Thyroid gland (tissue), 4 donors: Measurements from ENCODE around the gene APOLD1. TPM values are rescaled to one million over a fixed set of nuclear protein-coding genes. Genes with fewer than 3 reads are reported as not detected.
"Not testable (repeated sequence)": the region's sequence is repeated elsewhere in the genome, so short reads cannot be mapped to it uniquely, and the experiment has no call there.

Experiments
- DNase-seq, 2 donors: peaks; one replicate each; pipeline ENCODE4 v3.0.0-alpha.2; 2019
- H3K27ac ChIP-seq, 3 donors: fragments of 200-600 bp; sonication (generic); 1 replicate in 2 of 3; 2 replicates in 1 of 3; pipeline ENCODE4 v1.5.1; 2016 to 2019; ENCODE audit warnings: mild to moderate bottlenecking in 1 of 3, moderate library complexity in 1 of 3
- H3K27me3 ChIP-seq: fragments of 200-600 bp; sonication (generic); one replicate; pipeline ENCODE4 v1.5.1; 2019
- H3K36me3 ChIP-seq, 2 donors: fragments of 200-600 bp; sonication (generic); one replicate each; pipeline ENCODE4 v1.5.1; 2016 to 2019
- H3K4me1 ChIP-seq, 2 donors: fragments of 200-600 bp; sonication (generic); one replicate each; pipeline ENCODE4 v1.5.1; 2017 to 2019
- H3K4me3 ChIP-seq, 3 donors: fragments of 200-600 bp; sonication (generic); replicated peaks in 1 of 3; 1 replicate in 2 of 3; 2 replicates in 1 of 3; pipeline ENCODE4 v1.5.1; 2016; ENCODE audit warnings: mild to moderate bottlenecking in 1 of 3
- H3K9me3 ChIP-seq: fragments of 200-600 bp; sonication (generic); one replicate; pipeline ENCODE4 v1.5.1; 2017
- POLR2A ChIP-seq, 2 donors: fragments of 450-650 bp; IDR thresholded peaks; one replicate each; pipeline ENCODE4 v1.6.1; 2017; ENCODE audit warnings: antibody characterized with exemption in 2 of 2, mild to moderate bottlenecking in 2 of 2, moderate library complexity in 1 of 2
- WGBS, 2 donors: methylation state at CpG; one replicate each; pipeline ENCODE4 v1.1.5; 2017; 5-methylcytosine and 5-hydroxymethylcytosine counted together
- intact Hi-C: fragments of 100-400 bp; cut with DNase I; formaldehyde crosslinking; loops from one replicate; pipeline ENCODE4 v1.15.1; 2023
- total RNA-seq, 4 donors: library from RNA; depleted of rRNA; stranded (reverse); fragments of >200 nt; gene quantifications; one replicate each; pipeline ENCODE4 v1.2.3, GENCODE V29; 2016
- TF ChIP-seq, protein P1 (sequence below), 6 experiments: fragments of 200-600 bp in 3 of 6; fragments of 450-650 bp in 3 of 6; sonication (generic) in 3 of 6; IDR thresholded peaks; one replicate each; pipeline ENCODE4 v1.5.1; 2016 to 2019; ENCODE audit warnings: antibody characterized with exemption in 6 of 6, mild to moderate bottlenecking in 2 of 6, inconsistent platforms in 1 of 6, moderate library complexity in 1 of 6

APOLD1 gene
- total RNA-seq, 4 donors from 2014 or later, result 34.1 to 72.7 (median 49.5) TPM

DNA sequence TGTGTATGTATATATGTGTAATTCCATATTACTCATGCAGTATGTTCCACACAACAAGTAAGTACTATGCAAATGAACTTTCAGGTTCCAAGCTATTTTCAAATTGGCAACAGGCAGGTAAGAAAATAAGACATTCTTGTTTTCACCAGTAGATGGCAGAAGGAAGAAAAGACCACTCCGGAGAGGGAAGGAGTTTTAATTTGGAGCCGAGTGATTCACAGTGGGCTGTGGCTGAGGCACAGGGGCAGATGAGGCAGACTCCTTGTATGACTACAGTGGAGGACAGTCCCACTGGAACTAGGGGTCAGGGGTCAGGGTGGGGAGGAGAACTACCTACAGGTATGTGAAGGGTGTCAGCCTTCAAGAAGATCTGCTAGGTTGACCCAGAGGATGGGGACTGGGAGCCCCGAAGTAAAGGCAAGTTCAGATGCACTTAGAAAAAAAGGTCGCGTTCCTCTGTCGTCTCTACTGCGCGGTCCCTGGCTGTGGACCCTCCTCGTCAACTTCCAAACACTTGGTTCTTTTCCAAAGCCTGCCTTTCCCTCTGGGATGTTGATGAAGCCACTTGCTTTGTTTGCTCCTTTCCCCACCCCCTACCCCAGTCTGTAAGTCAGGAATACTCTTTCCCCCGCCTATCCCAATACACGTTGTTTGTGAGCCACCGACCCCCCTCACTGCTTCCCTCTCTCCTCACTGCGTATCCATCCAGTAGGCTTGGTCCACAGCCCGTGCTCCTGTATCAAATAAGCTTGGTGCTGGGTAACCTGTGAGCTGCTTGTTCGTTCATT is 51.8 kb downstream of the APOLD1 start:
- 45 to 51% methylated on average over 15 of the region's 15 CpGs for WGBS, 2 donors
- intact Hi-C loops, result loop anchor here (5.0 kb wide), 1 partner anchor 55 kb away; the partner anchor contains the start of gene GPRC5A
- Histone ChIP-seq H3K4me1 (peaks cover 35 to 52% of the 10 kb centered on the region in 2 donors), H3K4me3 (no peak overlapping the region), H3K36me3 (peaks cover 0 to 3% of the 10 kb centered on the region in 2 donors), H3K9me3 (no peaks in the 10 kb centered on the region), H3K27ac (peak overlapping the region; percentile 95 to 97 (median 97)), H3K27me3 (no peaks in the 10 kb centered on the region)
- DNase-seq, result peak; percentile 46 to 51
- TF ChIP-seq, protein P1, sequence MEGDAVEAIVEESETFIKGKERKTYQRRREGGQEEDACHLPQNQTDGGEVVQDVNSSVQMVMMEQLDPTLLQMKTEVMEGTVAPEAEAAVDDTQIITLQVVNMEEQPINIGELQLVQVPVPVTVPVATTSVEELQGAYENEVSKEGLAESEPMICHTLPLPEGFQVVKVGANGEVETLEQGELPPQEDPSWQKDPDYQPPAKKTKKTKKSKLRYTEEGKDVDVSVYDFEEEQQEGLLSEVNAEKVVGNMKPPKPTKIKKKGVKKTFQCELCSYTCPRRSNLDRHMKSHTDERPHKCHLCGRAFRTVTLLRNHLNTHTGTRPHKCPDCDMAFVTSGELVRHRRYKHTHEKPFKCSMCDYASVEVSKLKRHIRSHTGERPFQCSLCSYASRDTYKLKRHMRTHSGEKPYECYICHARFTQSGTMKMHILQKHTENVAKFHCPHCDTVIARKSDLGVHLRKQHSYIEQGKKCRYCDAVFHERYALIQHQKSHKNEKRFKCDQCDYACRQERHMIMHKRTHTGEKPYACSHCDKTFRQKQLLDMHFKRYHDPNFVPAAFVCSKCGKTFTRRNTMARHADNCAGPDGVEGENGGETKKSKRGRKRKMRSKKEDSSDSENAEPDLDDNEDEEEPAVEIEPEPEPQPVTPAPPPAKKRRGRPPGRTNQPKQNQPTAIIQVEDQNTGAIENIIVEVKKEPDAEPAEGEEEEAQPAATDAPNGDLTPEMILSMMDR (IDR thresholded peaks at IDR 0.05), result peak in 5 of 6 experiments; percentile 23 to 83 (median 66)
- peak in 1 of 2 donors; percentile 30 for TF ChIP-seq POLR2A (IDR thresholded peaks at IDR 0.05)

DNA sequence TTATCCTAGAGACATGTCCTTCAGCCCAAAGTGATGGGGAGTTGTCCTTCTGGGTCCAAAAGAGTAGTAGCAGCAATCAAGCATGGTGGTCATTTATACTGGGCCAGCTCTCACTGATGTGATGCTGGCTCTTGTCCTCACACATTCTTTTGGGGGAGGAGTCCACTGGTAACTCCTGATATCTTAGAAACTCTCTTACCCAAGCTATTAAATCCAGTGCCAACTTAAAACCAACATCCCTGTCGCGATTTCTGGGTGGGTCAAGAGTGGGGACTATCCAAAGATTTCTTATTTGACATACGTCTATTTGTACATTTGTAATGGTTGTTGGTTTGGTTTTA is 52.3 kb downstream of the APOLD1 start:
- no peaks in the 10 kb centered on the region for H3K27me3 ChIP-seq
- DNase-seq, result peak in 1 of 2 donors; percentile 17
- H3K36me3 ChIP-seq, result peaks cover 0 to 3% of the 10 kb centered on the region in 2 donors
- TF ChIP-seq, protein P1 (IDR thresholded peaks at IDR 0.05), result no peak
- no peak for TF ChIP-seq POLR2A (IDR thresholded peaks at IDR 0.05)
- 82 to 85% methylated on average over 3 of the region's 3 CpGs for WGBS, 2 donors
- peak overlapping the region in 2 of 3 donors; percentile 95 to 97 for H3K27ac ChIP-seq
- H3K4me1 ChIP-seq, result peaks cover 35 to 52% of the 10 kb centered on the region in 2 donors
- no peaks in the 10 kb centered on the region for H3K9me3 ChIP-seq
- intact Hi-C loops, result loop anchor here (5.0 kb wide), 1 partner anchor 55 kb away; the partner anchor contains the start of gene GPRC5A
- no peak overlapping the region for H3K4me3 ChIP-seq

DNA sequence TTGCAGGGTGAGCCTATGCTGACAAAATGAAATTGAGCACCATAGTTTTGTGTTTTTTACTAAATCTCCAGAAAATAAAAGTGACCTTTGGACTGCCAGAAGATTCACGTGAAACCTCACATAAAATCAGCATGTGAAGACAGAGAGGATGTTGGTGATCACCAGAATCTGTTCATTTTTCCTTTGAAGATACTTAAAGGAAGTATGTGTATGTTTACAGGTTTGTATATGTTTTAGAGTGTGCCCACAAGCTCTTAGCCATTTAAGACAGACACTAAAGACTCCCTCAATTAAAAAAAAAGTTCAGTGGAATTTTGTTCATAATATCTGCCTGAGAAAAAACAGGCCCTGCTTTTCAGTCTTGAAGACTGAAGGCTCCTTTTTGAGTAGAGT is 53.5 kb downstream of the APOLD1 start:
- Histone ChIP-seq H3K9me3 (no peaks in the 10 kb centered on the region), H3K36me3 (no peaks in the 10 kb centered on the region), H3K4me3 (no peak overlapping the region), H3K27me3 (no peaks in the 10 kb centered on the region), H3K4me1 (peaks cover 29 to 41% of the 10 kb centered on the region in 2 donors), H3K27ac (no peak overlapping the region)
- no peak for TF ChIP-seq POLR2A (IDR thresholded peaks at IDR 0.05)
- TF ChIP-seq, protein P1 (IDR thresholded peaks at IDR 0.05), result no peak
- DNase-seq, result no peak
- intact Hi-C loops, result loop anchor here (5.0 kb wide), 1 partner anchor 53 kb away; the partner anchor contains the start of gene GPRC5A
- WGBS, 2 donors, result 92 to 93% methylated on average over 1 of the region's 1 CpG

DNA sequence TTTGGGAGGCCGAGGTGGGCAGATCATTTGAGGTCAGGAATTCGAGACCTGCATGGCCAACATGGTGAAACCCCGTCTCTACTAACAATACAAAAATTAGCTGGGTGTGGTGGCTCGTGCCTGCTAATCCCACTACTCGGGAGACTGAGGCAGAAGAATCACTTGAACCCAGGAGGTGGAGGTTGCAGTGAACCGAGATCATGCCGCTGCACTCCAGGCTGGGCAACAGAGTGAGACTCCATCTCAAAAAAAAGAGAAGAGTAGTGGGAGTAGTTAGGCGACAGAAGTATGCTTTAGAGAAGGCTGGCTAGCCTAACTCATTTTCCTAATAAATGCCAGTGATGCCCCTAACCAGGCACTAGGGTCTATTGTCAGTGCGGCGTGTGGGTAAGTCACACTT is 54.0 kb downstream of the APOLD1 start:
- Histone ChIP-seq H3K27ac (peak overlapping the region in 1 of 3 donors; percentile 39), H3K4me1 (peaks cover 24 to 37% of the 10 kb centered on the region in 2 donors)
- H3K4me3 ChIP-seq, DNase-seq, H3K27me3 ChIP-seq, H3K9me3 ChIP-seq, H3K36me3 ChIP-seq: not testable (repeated sequence)
- intact Hi-C loops, result loop anchor here (5.0 kb wide), 1 partner anchor 53 kb away; the partner anchor contains the start of gene GPRC5A
- WGBS, 2 donors, result 92 to 94% methylated on average over 10 of the region's 10 CpGs

DNA sequence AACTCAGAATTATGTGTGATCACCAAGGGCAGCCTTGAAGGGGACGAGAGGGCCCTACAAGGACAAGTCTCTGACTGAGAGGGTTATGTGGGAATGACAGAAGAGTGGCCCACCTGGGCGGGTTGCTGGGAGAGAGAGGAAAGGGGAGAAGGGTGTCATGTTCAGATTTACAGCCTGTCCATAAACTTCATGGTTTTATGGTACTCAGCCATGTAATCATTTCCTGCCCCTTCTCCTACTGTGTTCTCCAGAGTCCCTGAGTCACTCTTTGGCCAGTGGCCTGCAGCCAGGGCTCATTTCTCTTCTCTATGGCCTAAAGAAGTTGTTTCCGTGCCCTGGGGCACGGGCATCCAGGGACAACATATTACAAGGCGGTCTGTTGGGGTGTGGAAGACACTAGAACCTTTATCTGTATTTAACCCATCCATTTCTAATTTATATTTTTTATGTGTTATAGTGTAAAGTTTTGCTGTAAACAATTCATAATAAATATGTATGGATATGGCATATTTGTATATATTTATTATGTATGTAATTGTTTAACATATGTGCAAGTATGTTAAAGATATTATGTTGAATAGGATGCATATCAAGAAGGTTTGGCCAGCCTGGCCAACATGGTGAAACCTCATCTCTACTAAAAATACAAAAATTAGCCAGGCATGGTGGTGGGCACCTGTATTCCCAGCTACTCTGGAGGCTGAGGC is 54.6 kb downstream of the APOLD1 start:
- Histone ChIP-seq H3K4me3 (no peak overlapping the region), H3K27me3 (no peaks in the 10 kb centered on the region), H3K4me1 (peaks cover 18 to 34% of the 10 kb centered on the region in 2 donors), H3K27ac (peak overlapping the region in 1 of 3 donors; percentile 39), H3K36me3 (no peaks in the 10 kb centered on the region), H3K9me3 (no peaks in the 10 kb centered on the region)
- 73 to 84% methylated on average over 5 of the region's 5 CpGs for WGBS, 2 donors
- TF ChIP-seq, protein P1 (IDR thresholded peaks at IDR 0.05), result no peak
- TF ChIP-seq POLR2A (IDR thresholded peaks at IDR 0.05), result no peak
- peak in 1 of 2 donors; percentile 48 for DNase-seq
- intact Hi-C loops, result loop anchor here (5.0 kb wide), 1 partner anchor 52 kb away; the partner anchor contains the start of gene GPRC5A
